Fibroblast of skin of scalp (primary cell): ENCODE measurements around the gene PTPRN2.
"Not testable (repeated sequence)": the region's sequence is repeated elsewhere in the genome, so short reads cannot be mapped to it uniquely, and the experiment has no call there.

Source experiments
- DNase-seq: peaks from one replicate; pipeline ENCODE4 v3.0.0-alpha.2; 2013

The PTPRN2 gene

DNA sequence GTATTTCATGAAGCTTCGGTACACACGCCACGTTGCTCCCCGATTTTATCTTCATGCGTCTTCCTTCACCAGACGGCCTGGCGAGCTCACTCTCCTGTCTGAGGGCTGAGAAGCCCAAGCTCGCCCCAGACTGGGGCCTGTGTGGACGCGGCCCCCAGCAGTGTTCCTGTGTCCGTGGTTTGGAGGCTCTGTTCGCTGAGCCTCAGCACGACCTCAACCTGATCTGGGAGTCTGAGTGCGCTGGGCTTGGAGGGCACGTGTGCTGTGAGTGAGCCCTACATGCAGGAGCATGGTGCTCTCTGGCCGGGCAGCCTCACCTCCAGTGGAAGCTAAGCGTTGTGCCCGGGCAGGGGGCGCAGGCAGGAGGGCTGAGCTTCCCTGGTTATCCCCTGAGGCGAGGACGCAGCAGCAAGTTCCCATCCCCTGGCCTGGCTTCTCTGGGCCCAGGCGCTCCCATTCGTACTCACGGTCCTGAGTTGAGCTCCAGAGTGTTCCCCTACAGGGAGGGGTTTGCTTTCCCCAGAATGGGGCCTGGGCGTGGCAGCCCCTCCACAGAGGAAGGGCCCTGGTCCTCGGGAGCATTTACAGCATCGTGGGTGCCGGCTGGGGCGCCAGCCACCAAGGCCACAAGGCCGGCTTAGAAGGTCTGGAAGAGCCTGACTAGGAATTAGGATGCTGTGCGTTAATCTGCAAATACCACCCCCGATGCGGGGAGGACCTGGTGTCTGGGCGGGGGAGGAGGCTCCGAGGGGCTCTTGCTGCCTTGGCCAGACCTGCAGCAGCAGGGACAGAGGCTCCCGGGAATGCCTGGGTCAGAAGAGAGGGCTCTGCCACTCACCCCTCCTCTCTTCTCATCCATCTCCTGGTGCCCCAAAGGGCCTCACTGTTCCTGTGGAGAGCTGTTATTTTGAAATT lies 850.2 kb downstream of the PTPRN2 start:
- no peak for DNase-seq

DNA sequence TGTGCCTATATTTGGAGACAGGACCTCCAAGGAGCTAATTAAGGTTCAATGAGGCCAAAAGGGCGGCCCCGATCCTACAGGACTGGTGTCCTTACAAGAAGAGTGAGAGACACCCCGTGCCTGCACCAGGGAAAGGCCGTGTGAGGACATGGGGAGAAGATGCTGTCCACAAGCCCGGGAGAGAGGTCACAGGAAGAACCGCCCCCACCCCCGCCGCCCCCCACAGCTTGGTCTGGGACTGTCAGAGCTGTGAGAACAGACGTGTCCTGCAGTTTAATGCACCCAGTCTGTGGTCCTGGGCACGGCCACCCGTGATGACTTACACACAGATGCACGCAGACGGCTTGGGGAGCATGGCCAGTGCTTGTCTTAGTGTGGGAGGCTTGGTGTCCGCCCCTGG lies 851.3 kb downstream of the PTPRN2 start:
- no peak for DNase-seq

DNA sequence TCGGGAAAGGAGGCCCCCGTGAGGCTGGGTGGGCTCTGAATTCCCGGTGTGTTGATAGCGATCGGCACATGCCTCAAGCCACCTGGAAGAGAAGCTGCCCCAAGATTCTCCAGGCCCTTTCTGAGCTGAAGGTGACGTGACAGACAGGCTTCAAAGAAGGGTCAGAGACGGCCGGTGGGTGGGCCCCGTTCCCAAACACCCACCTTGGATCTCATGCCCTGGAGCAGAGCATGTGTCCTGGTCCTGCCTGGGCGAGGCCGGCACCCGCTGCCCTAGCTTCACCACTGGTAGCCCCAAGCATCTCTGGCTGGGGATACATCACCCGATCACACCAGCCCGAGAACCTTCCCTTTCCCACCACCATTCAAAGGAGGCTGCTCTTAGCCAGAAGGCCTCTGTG lies 851.8 kb downstream of the PTPRN2 start:
- no peak for DNase-seq

DNA sequence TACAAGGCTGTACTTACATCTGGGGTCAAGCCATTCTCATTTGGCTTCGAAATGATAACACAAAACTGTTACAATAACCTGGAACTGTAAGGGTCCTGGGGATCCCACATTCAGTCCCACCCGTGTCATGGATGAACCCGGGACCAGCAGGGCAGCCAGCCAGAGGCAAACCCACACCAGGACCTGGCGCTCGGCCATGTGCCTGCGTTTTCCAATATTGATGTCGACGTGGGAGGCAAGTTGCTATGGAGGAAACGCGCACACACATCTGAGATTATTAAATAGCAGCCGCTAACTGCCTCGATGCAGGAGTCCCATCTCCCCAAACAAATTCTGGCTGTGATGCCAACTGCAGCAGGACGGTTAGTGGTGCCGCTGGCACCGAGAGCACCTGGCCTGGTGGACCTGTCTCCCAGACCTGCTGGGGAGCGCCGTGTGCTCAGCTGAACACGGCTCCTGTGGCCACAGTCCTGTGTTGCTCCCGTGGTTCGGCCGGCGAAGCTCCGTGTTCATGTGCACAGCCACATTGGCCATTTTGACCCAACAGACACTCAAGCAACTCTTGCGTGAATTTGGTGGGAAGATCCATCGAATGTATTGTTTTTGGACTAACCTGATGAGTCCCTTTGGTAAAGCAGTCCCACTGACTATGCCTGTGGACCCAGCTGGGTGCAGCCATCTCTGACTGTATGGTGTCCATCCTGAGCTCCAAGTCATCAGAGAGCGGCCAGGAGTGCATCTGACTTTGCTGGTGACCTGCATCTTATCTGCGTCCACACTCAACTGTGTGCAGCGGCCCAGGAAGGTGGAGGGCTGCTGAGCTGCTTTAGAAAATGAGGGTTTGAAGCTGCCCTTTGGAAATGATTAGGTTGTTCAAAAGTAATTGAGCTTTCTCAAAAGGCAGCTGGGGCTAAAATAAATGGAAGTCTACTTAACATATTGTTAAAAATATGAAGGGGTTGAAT lies 852.7 kb downstream of the PTPRN2 start:
- no peak for DNase-seq

DNA sequence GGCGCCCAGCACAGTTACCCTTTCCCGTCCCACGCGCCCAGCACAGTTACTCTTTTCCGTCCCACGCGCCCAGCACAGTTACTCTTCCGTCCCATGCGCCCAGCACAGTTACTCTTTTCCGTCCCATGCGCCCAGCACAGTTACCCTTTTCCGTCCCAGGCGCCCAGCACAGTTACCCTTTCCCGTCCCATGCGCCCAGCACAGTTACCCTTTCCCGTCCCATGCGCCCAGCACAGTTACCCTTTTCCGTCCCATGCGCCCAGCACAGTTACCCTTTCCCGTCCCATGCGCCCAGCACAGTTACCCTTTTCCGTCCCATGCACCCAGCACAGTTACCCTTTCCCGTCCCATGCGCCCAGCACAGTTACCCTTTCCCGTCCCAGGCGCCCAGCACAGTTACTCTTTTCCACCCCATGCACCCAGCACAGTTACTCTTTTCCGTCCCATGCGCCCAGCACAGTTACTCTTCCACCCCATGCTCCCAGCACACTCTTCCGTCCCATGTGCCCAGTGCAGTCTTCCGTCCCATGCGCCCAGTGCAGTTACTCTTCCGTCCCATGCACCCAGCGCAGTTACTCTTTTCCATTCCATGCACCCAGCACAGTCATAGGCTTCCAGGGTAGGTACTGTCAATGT lies 853.7 kb downstream of the PTPRN2 start:
- not testable (repeated sequence) for DNase-seq

DNA sequence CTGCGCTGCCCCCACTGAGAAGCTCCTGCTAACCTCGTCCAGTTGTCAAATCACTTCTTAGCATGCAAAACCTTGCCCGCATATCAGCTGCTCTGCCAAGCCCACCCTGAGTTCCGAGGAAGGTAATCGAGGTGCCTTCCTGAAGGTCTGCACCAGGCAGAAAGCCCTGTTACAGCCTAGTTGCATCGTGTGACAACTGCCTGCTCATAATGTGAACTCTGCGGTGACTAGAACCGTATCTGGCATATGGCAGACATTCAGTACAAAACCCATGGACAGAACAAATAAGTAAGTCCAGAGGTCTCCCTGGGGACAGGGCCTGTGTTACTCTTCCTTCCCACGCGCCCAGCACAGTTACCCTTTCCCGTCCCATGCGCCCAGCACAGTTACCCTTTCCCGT lies 856.5 kb downstream of the PTPRN2 start:
- no peak for DNase-seq

DNA sequence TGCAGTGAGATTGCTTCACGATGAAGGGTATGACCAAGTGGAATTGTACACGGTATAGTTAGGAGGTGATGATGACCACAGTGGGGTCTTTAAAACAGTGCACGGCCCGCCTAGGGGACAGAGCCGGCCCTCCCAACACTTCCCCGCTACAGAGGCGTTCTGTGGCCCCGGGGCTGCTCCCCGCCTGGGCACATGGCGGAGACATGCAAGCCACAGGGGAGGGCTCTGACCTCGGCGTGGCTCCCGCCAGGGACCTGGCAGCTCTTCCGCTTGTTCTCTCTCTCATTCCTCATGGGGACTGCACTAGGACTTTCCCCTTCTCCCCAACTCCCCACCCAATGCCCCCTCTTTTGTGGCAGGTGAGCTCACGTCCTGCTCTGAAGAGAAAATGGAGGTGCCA lies 857.0 kb downstream of the PTPRN2 start:
- no peak for DNase-seq

DNA sequence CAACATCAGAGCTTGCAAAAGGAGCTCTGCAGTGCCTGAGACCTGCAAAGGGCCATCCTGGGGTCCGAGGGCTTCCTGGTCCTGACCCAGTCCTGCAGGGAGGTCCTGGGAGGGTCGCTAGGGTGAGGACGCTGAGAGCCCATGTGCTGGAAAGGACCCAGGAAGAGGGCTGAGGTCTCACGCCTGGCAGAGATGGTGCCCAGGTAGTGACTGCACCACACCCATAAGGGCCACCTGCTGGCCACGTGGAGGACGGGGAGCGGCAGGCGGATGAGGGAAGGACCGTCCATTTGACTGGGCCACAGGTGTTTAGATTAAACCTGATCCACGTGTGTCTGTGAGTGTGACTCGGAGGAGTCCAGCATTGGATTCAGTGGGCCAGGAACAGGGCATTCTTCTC lies 858.1 kb downstream of the PTPRN2 start:
- DNase-seq, result no peak

DNA sequence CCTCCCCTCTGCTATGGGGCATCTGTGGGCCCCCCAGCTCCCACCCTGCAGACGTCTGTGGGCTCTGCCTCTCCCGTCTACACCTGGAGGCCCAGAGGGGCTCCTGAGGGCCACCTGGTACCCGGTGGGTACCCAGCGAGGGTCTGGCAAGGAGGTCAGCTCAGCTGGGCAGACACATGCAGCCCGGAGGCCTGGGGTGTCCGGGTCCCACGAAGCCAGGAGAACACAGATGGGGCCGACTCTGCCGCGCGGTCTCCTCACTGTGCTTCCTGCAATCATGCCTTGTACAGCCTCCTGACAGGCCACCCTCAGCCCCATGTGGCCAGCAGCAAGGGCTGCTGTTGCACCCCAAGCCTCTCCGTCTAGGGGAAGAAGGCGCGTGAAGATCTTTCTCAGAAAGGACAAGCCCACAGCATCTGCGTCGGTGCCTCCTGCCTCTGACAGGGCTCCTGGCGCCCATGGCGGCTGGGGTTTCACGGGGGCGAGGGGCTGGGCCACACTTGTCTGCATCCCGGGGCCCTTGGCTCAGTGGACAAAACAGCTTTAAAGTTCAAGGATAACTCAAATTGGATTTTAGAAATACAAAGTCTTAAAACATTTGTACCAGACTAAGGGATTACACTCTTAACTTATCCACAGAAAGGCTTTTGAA lies 859.5 kb downstream of the PTPRN2 start:
- DNase-seq, result no peak

DNA sequence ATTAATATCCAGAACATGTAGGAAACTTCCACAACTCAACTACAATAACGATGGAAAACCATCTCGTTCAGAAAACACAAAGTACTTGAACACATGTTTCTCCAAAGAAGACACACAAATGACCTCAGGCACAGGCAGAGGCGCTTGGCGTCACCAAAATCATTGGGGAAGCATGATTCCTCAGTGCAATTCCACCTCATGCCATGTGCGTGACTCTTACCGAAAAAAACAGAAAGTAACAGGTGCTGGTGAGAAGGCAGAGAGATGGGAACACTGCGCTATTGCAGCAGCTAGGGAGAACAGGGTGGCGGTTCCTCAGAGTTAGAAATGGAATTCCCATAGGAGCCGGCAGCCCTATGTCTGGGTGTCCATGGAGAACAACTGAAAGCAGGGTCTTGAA lies 860.9 kb downstream of the PTPRN2 start:
- DNase-seq, result no peak

DNA sequence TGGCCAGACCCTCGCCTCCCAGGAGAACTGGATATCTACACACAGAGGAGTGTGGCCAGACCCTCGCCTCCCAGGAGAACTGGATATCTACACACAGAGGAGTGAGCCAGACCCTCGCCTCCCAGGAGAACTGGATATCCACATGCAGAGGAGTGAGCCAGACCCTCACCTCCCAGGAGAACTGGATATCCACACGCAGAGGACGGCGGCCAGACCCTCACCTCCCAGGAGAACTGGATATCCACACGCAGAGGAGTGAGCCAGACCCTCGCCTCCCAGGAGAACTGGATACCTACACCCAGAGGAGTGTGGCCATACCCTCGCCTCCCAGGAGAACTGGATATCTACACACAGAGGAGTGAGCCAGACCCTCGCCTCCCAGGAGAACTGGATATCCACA lies 862.3 kb downstream of the PTPRN2 start:
- not testable (repeated sequence) for DNase-seq

DNA sequence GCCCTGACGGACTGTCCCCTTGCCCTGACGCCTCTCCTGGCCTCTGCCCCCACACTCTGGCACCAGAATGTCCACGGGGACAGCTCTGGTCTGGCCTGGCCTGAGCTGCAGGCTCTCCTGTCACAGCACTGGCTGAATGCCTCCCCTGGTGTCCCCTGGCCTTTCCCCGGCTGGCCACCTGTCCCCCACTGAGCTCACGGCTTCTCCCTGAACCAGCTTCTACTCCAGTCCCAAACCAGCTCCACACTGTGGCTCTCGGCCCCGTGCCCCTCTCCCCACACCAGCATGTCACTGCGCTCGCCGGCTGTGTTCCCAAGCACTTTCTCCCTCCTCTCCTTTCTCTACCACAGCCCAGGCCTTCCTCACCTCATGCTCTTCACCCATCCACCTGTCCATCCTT lies 864.4 kb downstream of the PTPRN2 start:
- no peak for DNase-seq

DNA sequence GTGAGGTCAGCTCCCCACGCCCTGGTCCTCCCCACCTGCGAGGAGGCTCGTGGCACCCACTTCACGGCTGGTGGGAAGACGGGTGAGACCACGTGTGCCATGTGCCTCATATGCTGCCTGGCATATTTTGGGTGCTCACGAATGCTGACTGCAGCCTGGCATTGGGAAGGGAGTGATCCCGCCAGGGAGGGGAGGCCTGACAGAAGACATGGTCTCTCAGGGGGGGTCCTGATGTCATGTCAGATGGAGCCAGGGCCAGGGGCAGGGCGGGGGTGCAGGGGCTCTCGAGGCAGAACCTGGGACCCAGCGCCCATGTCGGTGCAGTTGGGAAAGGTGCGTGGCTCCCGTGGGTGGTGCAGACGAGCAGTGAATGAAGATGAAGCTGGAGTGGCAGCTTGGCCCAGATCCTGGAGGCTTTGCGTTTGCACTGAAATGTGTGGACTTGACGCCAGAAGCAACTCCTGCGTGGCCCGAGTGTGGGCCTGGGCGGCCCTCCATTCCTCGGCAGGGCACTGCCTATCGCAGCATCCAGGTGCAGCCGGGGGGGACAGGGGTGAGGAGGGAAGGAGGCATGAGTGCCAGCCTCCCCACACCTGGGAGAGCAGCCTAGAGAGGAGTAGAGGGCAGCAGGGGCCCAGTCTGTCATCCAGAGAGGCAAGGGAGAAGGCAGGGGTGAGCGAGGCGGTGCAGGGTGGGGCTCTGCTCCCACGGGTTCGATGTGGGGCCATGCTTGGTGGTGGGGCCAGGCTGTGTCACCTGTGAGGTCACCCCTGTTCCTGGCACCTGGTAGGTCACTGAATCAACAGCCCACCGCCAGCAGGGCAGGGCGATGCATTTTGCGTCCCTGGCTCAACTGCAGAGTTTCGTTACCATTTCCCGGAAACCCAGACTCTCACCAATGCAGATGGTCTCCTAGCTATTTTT lies 865.2 kb downstream of the PTPRN2 start:
- DNase-seq, result no peak

DNA sequence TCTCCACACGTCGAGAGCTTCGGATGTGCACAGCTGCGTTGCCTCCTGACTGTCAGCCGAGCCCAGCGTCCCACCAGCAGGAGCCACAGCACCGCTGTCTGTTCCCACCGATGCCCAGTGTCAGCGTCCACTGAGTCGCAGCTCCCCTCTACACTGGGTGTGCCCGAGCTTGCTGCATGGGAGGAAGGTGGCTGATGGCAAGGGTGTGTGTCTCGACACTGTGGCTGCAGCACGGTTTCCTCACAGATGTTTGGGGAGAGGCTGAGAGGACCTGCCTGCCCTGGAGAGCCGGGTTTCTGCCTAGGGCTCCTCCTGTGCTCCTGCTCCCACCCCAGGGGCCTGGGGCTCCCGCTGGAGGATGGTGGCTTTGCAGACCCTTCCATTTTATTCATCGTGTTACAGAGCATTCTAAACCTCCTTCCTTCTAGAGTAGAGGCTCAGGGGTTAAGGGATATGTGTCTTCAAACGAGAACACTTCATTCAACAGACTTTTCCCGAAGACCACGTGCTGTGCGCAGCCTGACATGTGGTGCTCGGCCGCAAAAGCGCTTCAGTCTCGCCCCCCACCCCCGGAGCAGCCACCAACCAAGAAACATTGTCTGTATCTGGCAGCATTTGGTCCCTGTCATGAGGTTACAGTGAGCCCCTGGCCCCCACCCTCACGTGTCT lies 866.0 kb downstream of the PTPRN2 start:
- DNase-seq, result no peak

DNA sequence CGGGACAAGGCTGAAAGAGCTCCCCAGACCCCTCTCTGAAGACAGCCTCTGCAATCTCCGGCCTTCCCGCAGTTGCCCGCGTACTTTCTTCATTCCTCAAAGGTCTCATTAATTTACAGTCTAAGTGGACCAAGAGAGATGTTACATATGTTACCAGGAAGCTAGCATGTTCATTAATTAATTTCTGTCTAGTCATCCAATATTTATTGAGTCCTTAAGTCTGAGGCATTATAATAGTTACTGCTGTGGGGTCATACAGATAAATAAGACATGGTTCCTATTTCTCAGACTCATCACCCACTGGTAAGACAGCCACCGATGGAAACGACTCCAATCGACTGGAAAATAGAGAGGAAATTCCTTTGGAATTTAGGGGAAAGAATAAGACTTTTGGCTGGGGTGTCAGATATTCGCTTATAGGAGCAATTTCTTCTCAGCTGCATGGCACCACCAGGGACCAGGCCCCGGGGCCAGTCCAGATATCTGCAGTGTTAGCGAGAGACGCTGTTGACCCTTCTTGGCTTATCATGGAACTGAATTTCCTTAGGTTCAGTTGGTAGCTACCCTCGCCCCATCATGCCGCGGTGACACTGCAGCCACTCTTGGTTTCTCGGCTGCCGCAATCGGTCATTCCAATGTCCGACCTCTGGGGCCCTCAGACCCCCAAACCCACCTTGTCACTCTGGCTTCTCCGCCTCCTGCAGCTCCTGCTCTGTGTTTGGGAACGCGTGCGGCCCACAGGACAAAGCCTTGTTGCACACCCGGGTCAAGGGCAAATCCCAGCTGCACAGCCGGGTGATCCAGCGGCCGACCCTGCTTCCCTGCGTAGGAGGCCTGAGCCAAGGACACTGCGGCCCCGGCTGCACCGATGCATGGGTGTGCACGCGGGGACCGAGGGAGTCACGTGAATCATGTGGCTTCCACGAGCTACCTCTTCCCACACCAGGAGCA lies 867.6 kb downstream of the PTPRN2 start:
- DNase-seq, result no peak

DNA sequence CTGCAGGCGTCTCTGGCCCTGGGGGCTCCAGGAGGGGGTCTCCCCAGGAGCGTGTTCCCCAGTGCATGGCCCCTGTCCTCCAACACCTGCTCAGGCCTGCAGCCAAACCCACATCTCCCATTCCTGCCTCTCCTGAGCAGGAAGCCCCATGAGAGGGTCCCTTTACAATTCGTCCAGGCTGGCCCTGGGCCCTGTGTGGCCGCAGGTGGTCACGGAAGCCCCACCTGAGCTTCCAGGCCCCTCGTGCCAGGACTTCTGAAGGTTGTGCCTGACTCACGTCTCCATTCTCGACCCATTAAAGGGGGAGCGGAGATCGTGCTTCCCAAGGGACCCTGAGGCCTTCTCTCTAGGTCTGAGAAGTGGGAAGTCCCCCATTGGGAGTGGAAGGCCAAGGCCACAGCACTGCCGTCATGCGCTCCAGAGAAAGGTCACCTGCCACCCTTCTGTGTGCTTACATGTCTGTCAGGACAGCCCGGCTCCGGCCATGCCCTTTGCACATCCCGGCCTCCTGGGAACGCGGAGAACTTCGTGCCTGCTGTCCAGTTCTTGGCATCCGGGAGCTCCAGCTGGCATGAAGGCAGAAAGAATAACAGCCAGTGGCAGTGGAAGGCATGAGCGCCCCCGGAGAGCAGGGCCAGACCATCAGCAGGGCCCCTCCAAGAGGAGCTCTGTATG lies 868.5 kb downstream of the PTPRN2 start:
- no peak for DNase-seq

DNA sequence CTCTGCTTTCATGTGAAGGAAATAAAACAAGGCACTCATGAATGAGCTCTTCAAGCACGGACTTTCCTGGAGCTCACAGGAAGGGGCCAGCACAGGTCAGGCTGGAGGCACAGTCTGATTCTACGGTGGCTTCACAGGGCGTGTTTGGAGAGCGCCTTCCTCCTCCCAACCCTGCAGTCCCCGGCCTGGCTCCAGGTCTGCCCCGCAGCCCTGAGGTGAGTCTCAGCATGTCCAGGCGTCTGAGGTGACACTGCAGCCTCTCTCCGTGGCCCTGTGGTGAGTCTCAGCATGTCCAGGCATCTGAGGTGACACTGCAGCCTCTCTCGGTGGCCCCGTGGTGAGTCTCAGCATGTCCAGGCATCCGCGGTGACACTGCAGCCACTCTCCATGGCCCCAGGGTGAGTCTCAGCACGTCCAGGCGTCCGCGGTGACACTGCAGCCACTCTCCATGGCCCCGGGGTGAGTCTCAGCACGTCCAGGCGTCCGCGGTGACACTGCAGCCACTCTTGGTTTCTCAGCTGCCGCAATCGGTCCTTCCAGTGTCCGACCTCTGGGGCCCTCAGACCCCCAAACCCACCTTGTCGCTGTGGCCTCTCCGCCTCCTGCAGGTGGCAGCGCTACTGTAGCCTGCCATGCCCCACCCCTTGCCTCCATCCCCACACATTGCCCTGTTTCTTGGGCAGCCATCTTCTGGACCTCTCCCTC lies 869.2 kb downstream of the PTPRN2 start:
- no peak for DNase-seq
